IgD-negative memory B cell (primary cell): ENCODE data around the gene RAG2. TPM values are rescaled to one million over a fixed set of nuclear protein-coding genes. Genes with fewer than 3 reads are reported as not detected.
"Not testable (repeated sequence)": the region's sequence is repeated elsewhere in the genome, so short reads cannot be mapped to it uniquely, and the experiment has no call there.

Experiments
- H3K27ac Mint-ChIP-seq, 3 donors: one replicate each; pipeline ENCODE4 v1.8.0; 2020 to 2022; ENCODE audit warnings: mild to moderate bottlenecking in 3 of 3, mixed read lengths in 3 of 3, moderate library complexity in 1 of 3
- H3K27me3 Mint-ChIP-seq: one replicate; pipeline ENCODE4 v1.8.0; 2021; ENCODE audit warnings: mixed read lengths
- H3K36me3 Mint-ChIP-seq: one replicate; pipeline ENCODE4 v1.8.0; 2020; ENCODE audit warnings: mild to moderate bottlenecking, mixed read lengths
- H3K4me1 Mint-ChIP-seq, 3 donors: one replicate each; pipeline ENCODE4 v1.8.0; 2020 to 2022; ENCODE audit warnings: mixed read lengths in 3 of 3, mild to moderate bottlenecking in 1 of 3
- H3K4me3 Mint-ChIP-seq, 4 donors: one replicate each; pipeline ENCODE4 v1.8.0; 2020 to 2022; ENCODE audit warnings: mild to moderate bottlenecking in 4 of 4, mixed read lengths in 4 of 4, moderate library complexity in 3 of 4
- H3K9me3 Mint-ChIP-seq, 3 donors: one replicate each; pipeline ENCODE4 v1.8.0; 2020 to 2021; ENCODE audit warnings: mixed read lengths in 3 of 3, mild to moderate bottlenecking in 1 of 3
- polyA plus RNA-seq: library from polyadenylated mRNA; unstranded; fragments of 300-500 nt; fragmentation: Illumina TruSeq; gene quantifications from one replicate; pipeline ENCODE4 v1.2.3, GENCODE V29; 2021

Gene RAG2
- polyA plus RNA-seq, 1 donor from 2014 or later: not detected

DNA sequence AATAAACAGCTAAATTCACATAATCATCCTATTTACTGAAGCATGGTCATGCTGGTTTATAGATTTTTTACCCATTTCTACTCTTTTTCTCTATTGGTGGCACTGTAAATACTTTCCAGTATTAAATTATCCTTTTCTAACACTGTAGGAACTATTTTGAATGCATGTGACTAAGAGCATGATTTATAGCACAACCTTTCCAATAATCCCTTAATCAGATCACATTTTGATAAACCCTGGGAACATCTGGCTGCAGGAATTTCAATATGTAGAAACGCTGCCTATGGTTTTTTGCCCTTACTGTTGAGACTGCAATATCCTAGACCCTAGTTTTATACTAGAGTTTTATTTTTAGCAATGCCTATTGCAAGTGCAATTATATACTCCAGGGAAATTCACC is 19.6 kb downstream of the RAG2 start:
- H3K4me1 Mint-ChIP-seq: no peaks in the 10 kb centered on the region
- H3K9me3 Mint-ChIP-seq: peaks cover 3 to 12% (median 3%) of the 10 kb centered on the region in 3 donors
- peaks cover 8% of the 10 kb centered on the region for H3K36me3 Mint-ChIP-seq
- H3K27me3 Mint-ChIP-seq: peaks cover 19% of the 10 kb centered on the region
- H3K4me3 Mint-ChIP-seq: no peak overlapping the region
- H3K27ac Mint-ChIP-seq: no peak overlapping the region

DNA sequence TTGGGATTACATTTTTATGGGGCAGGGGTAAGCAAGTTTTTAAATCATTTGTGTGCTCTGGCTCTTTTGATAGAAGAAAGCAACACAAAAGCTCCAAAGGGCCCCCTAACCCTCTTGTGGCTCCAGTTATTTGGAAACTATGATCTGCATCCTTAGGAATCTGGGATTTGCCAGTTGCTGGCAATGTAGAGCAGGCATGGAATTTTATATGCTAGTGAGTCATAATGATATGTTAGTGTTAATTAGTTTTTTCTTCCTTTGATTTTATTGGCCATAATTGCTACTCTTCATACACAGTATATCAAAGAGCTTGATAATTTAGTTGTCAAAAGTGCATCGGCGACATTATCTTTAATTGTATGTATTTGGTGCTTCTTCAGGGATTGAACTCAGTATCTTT is 20.2 kb downstream of the RAG2 start:
- Mint-ChIP-seq H3K27ac (no peak overlapping the region), H3K4me1 (no peaks in the 10 kb centered on the region), H3K9me3 (peaks cover 3 to 12% (median 3%) of the 10 kb centered on the region in 3 donors), H3K36me3 (peaks cover 8% of the 10 kb centered on the region), H3K4me3 (no peak overlapping the region), H3K27me3 (peaks cover 19% of the 10 kb centered on the region)

DNA sequence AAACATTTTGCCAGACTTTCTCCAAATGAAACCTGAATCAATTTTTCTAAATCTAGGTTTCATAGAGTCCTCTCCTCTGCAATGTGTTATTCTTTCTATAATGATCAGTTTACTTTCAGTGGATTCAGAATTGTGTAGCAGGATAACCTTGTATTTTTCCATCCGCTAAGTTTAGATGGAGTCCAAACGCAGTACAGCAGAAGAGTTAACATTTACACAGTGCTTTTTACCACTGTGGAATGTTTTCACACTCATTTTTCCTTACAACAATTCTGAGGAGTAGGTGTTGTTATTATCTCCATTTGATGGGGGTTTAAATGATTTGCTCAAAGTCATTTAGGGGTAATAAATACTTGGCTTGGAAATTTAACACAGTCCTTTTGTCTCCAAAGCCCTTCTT is 20.7 kb downstream of the RAG2 start:
- Mint-ChIP-seq H3K36me3 (peaks cover 8% of the 10 kb centered on the region), H3K9me3 (peaks cover 1 to 12% (median 3%) of the 10 kb centered on the region in 3 donors), H3K27ac (no peak overlapping the region), H3K4me1 (no peaks in the 10 kb centered on the region), H3K4me3 (no peak overlapping the region), H3K27me3 (peaks cover 24% of the 10 kb centered on the region)

DNA sequence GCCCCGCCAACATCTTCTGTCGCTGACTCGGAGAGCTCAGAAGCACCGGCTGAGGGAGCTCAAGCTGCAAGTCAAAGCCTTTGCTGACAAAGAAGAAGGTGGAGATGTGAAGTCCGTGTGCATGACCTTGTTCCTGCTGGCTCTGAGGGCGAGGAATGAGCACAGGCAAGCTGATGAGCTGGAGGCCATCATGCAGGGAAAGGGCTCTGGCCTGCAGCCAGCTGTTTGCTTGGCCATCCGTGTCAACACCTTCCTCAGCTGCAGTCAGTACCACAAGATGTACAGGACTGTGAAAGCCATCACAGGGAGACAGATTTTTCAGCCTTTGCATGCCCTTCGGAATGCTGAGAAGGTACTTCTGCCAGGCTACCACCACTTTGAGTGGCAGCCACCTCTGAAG is 23.6 kb downstream of the RAG2 start:
- peaks cover 35% of the 10 kb centered on the region for H3K27me3 Mint-ChIP-seq
- H3K4me3 Mint-ChIP-seq: no peak overlapping the region
- no peaks in the 10 kb centered on the region for H3K4me1 Mint-ChIP-seq
- H3K36me3 Mint-ChIP-seq: peaks cover 7% of the 10 kb centered on the region
- no peak overlapping the region for H3K27ac Mint-ChIP-seq
- H3K9me3 Mint-ChIP-seq: no peaks in the 10 kb centered on the region

DNA sequence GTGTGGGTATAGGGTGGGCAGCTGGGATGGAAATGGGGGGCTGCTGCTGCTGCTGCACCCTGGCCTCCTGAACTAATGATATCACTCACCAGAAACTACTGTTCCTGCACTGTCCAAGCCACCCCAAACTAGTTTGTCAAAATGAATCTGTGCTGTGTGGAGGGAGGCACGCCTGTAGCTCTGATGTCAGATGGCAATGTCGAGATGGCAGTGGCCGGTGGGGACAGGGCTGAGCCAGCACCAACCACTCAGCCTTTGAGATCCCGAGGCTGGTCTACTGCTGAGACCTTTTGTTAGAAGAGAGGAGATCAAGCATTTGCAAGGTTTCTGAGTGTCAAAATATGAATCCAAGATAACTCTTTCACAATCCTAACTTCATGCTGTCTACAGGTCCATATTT is 28.9 kb downstream of the RAG2 start:
- H3K27me3 Mint-ChIP-seq: peaks cover 42% of the 10 kb centered on the region
- H3K4me1 Mint-ChIP-seq: peaks cover 3 to 5% (median 5%) of the 10 kb centered on the region in 3 donors
- no peaks in the 10 kb centered on the region for H3K9me3 Mint-ChIP-seq
- no peak overlapping the region for H3K27ac Mint-ChIP-seq
- H3K4me3 Mint-ChIP-seq: no peak overlapping the region
- peaks cover 1% of the 10 kb centered on the region for H3K36me3 Mint-ChIP-seq

DNA sequence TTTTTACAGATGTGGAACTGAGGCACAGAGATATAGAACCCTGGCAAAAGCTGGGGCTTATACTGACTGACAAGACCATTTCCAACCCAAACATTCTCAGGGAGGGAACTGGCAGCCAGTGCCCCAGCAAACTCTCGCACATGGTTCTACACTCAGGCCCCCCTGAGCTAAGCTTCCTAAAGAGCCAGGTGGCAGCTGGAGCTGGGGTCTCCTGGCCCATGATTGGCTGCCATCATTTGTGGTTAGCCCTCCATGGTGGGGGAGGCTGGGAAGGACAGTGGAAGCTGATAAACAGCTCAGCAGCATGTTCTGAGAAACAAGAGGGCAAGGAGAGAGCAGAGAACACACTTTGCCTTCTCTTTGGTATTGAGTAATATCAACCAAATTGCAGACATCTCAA is 30.3 kb downstream of the RAG2 start, which contains the start of gene RAG1:
Gene RAG1, plus strand, starts transcription at position 314 of the 400 bp plus-strand sequence. CDS start 5,298 bp downstream, outside the sequence.
- no peak within 1 kb of the TSS for H3K4me3 Mint-ChIP-seq
- H3K27me3 Mint-ChIP-seq: peaks cover 34% of the 10 kb centered on the region
- H3K9me3 Mint-ChIP-seq: no peaks in the 10 kb centered on the region
- peaks cover 3 to 5% (median 5%) of the 10 kb centered on the region in 3 donors for H3K4me1 Mint-ChIP-seq
- no peak within 1 kb of the TSS for H3K27ac Mint-ChIP-seq
- H3K36me3 Mint-ChIP-seq: no peaks in the 10 kb centered on the region

DNA sequence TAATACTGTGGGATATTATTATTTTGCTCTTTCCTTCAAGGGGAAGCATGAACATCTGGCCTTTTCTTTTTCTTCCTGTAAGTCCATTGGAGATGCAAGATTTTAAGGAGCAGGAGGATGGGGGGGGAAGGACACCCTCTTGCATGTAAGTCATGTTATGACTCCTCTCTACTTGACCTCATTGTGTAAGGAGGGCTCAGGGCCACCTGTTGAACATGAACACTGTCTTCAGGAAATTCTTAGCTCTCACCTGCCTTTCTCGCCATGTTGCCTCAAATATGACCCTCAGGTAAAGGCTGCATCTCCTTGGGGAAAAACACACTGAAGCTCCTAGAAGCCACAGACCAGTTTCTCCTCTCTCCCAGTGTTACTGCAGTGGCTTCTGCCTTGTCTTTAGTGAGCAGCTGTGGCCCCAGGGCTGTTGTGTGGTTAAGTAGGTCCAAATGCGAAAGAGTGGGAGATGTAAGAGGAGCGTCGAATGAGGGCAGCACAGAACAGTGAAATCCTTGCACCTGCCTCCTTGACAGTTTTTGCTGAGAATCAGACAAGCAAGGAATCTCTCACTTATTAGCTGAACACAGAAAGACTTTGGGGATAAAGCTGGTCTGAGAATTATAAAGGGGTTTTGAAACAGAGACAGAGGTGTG is 31.5 kb downstream of the RAG2 start:
- H3K9me3 Mint-ChIP-seq: no peaks in the 10 kb centered on the region
- H3K4me3 Mint-ChIP-seq: no peak overlapping the region
- no peak overlapping the region for H3K27ac Mint-ChIP-seq
- peaks cover 27% of the 10 kb centered on the region for H3K27me3 Mint-ChIP-seq
- H3K36me3 Mint-ChIP-seq: no peaks in the 10 kb centered on the region
- H3K4me1 Mint-ChIP-seq: peaks cover 3 to 5% (median 5%) of the 10 kb centered on the region in 3 donors

DNA sequence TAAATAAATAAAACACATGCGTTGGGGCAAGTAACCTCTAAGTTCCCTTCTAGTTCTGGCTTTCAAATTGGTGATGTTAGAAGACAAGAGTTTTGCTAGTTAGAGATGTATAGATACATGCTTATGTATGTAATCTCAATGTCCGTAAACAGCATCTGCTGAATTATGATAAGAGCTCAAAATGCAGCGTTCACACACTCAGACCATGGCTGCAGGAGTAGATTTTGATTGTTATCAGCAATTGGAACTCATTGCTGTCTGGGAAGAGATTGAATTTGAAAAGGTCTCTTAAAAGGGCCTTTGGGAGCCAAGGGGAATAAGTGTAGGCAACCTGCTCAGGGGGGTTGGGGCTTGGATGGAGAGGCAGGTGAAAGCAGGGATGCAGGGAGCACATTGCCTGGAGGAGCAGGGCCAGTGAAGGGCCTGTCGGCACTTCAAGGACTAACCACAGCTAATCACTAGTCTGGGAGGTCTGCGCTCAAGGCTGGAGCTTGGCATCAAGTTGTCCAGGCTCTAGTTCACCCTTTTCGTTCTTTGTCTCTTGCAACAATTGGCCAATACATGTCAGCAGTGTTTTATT is 32.9 kb downstream of the RAG2 start:
- Mint-ChIP-seq H3K4me1 (peaks cover 3 to 5% (median 5%) of the 10 kb centered on the region in 3 donors), H3K27me3 (peaks cover 22% of the 10 kb centered on the region), H3K9me3 (peaks cover 0 to 2% (median under 1%) of the 10 kb centered on the region in 3 donors), H3K36me3 (no peaks in the 10 kb centered on the region), H3K4me3 (peak overlapping the region in 1 of 4 donors; percentile 85), H3K27ac (no peak overlapping the region)

DNA sequence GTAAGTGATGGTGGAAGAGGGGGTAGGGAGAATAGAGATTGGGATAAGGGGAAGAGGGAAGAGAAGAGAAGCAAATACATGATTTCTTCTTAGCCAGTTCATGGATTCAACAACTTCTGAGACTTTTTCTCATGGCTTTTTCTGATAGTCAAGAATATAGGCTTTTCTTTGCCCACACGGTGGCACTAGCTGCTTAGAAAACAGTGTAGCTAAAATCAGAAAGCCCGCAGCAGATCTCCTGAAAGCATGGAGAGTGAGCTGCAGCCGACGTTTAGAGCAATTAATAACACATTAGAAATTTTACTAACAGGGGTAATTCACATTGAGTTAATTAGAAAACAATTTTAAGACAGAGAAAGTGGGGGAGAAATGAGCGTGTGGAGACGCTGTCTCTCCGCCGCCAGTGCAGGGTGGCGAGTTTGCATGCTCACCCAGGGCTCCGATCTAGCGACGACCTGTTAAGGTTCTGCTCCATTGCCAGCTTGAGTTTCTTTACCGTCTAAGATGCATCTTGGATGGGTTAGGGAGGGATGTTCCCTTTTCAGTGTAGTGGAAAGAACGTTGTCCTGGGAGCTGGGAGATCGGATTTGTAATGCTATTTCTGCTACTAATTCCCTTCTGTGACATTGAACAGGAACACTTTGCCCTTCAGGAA is 33.5 kb downstream of the RAG2 start:
- Mint-ChIP-seq H3K36me3 (peaks cover 2% of the 10 kb centered on the region), H3K27me3 (peaks cover 22% of the 10 kb centered on the region), H3K9me3 (peaks cover 0 to 6% (median 2%) of the 10 kb centered on the region in 3 donors), H3K4me1 (peaks cover 3 to 5% (median 5%) of the 10 kb centered on the region in 3 donors), H3K27ac (no peak overlapping the region), H3K4me3 (peak overlapping the region in 1 of 4 donors; percentile 85)

DNA sequence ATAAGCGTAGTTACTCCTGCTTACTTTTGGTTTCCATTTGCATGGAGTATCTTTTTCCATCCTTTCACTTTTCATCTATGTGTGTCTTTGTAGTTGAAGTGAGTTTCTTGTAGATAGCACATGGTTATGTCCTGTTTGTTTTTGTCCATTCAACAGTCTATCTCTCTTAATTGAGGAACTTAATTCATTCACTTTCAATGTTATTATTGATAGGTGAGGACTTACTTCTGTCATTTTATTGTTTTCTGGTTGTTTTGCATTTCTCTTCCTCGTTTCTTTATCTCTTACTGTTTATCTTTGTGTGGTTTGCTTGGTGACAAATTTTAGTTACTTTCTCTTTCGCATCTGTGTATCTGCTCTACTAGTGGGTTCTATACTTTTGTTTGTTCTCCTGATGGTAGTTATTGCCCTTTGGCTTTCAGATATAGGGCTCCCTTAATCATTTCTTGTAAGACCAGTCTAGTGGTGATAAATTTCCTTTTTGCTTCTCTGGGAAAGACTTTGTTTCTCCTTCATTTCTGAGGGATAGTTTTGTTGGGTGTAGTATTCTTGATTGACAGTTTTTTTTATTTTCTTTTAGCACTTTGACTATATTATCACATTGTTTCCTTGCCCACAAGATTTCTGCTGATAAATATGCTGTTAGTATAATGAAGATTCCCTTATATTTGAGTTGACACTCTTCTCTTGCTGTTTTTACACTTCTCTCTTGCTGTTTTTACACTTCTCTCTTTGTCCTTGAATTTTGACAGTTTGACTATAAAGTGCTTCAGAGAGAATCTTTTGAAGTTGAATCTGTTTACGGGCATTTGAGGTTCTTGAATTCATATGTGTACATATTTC is 39.2 kb downstream of the RAG2 start:
- peaks cover 2% of the 10 kb centered on the region for H3K36me3 Mint-ChIP-seq
- peaks cover 7% of the 10 kb centered on the region for H3K27me3 Mint-ChIP-seq
- H3K27ac Mint-ChIP-seq: peak overlapping the region in 1 of 3 donors; percentile 17
- peaks cover 2 to 7% (median 3%) of the 10 kb centered on the region in 3 donors for H3K9me3 Mint-ChIP-seq
- peaks cover 2 to 7% (median 5%) of the 10 kb centered on the region in 3 donors for H3K4me1 Mint-ChIP-seq
- peak overlapping the region in 2 of 4 donors; percentile 3 to 25 for H3K4me3 Mint-ChIP-seq

DNA sequence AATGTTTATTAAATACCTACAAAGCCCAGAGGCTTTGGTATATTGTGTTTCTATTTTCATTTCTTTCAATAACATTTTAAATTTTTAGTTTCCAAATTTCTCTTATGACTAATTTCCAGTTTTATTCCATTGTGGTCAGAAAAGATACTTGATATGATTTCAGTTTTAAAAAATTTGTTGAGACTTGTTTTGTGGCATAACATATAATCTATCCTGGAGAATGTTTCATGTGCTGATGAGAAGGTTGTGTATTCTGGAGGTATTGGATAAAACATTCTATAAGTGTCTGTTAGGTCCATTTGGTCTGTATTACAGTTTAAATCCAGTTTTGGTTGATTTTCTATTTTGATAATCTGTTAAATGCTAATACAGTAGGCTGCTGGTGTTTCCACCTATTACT is 40.0 kb downstream of the RAG2 start:
- peak overlapping the region in 1 of 4 donors; percentile 12 for H3K4me3 Mint-ChIP-seq
- H3K36me3 Mint-ChIP-seq: peaks cover 2% of the 10 kb centered on the region
- peaks cover 2 to 7% (median 3%) of the 10 kb centered on the region in 3 donors for H3K9me3 Mint-ChIP-seq
- H3K27ac Mint-ChIP-seq: no peak overlapping the region
- peaks cover 7% of the 10 kb centered on the region for H3K27me3 Mint-ChIP-seq
- H3K4me1 Mint-ChIP-seq: peaks cover 2 to 7% (median 5%) of the 10 kb centered on the region in 3 donors

DNA sequence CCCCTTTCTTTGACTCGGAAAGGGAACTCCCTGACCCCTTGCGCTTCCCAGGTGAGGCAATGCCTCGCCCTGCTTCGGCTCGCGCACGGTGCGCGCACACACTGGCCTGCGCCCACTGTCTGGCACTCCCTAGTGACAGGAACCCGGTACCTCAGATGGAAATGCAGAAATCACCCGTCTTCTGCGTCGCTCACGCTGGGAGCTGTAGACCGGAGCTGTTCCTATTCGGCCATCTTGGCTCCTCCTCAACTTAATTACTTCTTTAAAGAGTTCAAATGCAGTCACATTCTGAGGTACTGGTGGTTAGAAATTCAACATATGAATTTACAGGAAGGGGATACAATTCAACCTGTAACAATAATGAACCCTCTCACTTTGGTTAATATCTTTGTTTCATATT is 40.6 kb downstream of the RAG2 start:
- H3K27ac Mint-ChIP-seq, H3K27me3 Mint-ChIP-seq, H3K4me3 Mint-ChIP-seq, H3K9me3 Mint-ChIP-seq, H3K36me3 Mint-ChIP-seq, H3K4me1 Mint-ChIP-seq: not testable (repeated sequence)

DNA sequence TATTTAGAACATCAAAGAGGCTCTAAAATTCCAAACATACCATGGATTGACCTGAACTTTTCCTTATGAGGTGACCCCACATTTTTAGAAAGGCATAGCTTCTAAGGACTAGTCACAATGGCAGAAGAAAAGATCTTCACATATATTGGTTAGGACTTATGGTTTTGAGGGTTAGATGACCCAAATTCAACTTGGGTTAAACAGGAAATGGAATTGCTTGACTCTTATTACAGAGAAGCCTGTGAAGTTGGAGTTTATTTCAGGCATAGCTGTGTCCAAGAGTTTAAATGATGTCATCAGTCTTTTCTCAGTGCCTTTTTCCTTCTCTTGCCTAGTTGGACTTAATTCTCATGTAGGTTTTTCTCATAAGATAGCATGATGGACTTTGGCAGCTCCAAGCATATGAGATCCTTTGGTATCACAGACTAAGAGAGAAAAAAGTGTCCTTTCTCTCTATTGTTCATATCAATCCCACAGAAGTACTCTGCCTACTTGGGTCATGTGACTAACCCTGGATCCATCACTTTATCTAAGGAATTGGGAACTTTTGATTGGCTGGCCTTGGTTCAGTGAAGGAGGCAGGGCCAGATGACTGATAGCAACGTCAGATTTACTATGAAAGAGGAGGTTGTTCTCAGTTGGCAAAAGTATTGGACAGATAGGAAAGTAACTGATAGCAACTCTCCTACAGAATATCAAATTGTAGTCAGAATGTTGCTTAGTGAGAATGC is 47.5 kb downstream of the RAG2 start:
- H3K27me3 Mint-ChIP-seq: peaks cover 7% of the 10 kb centered on the region
- no peak overlapping the region for H3K4me3 Mint-ChIP-seq
- peaks cover 0 to 6% (median 0%) of the 10 kb centered on the region in 3 donors for H3K9me3 Mint-ChIP-seq
- H3K4me1 Mint-ChIP-seq: no peaks in the 10 kb centered on the region
- no peak overlapping the region for H3K27ac Mint-ChIP-seq
- peaks cover 5% of the 10 kb centered on the region for H3K36me3 Mint-ChIP-seq
